Measurements from ENCODE around the gene OR2M2.

Gene OR2M2

GRCh38 chr1:248143311-248143710, 31.3 kb upstream of the OR2M2 start:
- no peaks in the 10 kb centered on the region for H3K79me2 ChIP-seq (ENCODE audit: low read length)
- no peak overlapping the region for H3K27ac ChIP-seq (ENCODE audit: low read length)
- no peaks in the 10 kb centered on the region for H3K4me1 ChIP-seq (ENCODE audit: low read length)
- H3K27me3 ChIP-seq (ENCODE audit: low read depth, low read length): no peaks in the 10 kb centered on the region
- H2AFZ ChIP-seq (ENCODE audit: low read depth, low read length): no peak overlapping the region
- H4K20me1 ChIP-seq (ENCODE audit: insufficient read depth, low read length): no peaks in the 10 kb centered on the region
- H3K9ac ChIP-seq (ENCODE audit: low read length): no peak overlapping the region
- H3K4me3 ChIP-seq (ENCODE audit: low read length): no peak overlapping the region
- no peak overlapping the region for H3K4me2 ChIP-seq (ENCODE audit: low read length)
- TF ChIP-seq EZH2phosphoT487 (IDR thresholded peaks at IDR 0.05; ENCODE audit: low read depth): no peak
- no peak for TF ChIP-seq CTCF (IDR thresholded peaks at IDR 0.05; ENCODE audit: low read depth, low read length)
- H3K9me3 ChIP-seq (ENCODE audit: insufficient read depth, low read length): no peaks in the 10 kb centered on the region
- no peaks in the 10 kb centered on the region for H3K36me3 ChIP-seq (replicated peaks; ENCODE audit: low read depth, low read length)

GRCh38 chr1:248144513-248145198, 30.0 kb upstream of the OR2M2 start, which contains the start of gene OR2M5:
TSS of gene OR2M5 (plus strand) at chr1:248145148. CDS start at chr1:248145148, 0 bp downstream.
- Histone ChIP-seq H3K4me2 (ENCODE audit: low read length) (no peak within 1 kb of the TSS), H3K4me3 (ENCODE audit: low read length) (no peak within 1 kb of the TSS), H3K9me3 (ENCODE audit: insufficient read depth, low read length) (no peaks in the 10 kb centered on the region), H3K4me1 (ENCODE audit: low read length) (no peaks in the 10 kb centered on the region), H3K27ac (ENCODE audit: low read length) (no peak within 1 kb of the TSS), H3K36me3 (replicated peaks; ENCODE audit: low read depth, low read length) (no peaks in the 10 kb centered on the region), H3K79me2 (ENCODE audit: low read length) (no peaks in the 10 kb centered on the region), H3K27me3 (ENCODE audit: low read depth, low read length) (no peaks in the 10 kb centered on the region), H4K20me1 (ENCODE audit: insufficient read depth, low read length) (no peaks in the 10 kb centered on the region), H2AFZ (ENCODE audit: low read depth, low read length) (no peak within 1 kb of the TSS), H3K9ac (ENCODE audit: low read length) (no peak within 1 kb of the TSS)
- TF ChIP-seq CTCF (IDR thresholded peaks at IDR 0.05; ENCODE audit: low read depth, low read length) (no peak), EZH2phosphoT487 (IDR thresholded peaks at IDR 0.05; ENCODE audit: low read depth) (no peak)

GRCh38 chr1:248152056-248152827, 22.4 kb upstream of the OR2M2 start:
- no peaks in the 10 kb centered on the region for H4K20me1 ChIP-seq (ENCODE audit: insufficient read depth, low read length)
- no peaks in the 10 kb centered on the region for H3K36me3 ChIP-seq (replicated peaks; ENCODE audit: low read depth, low read length)
- TF ChIP-seq CTCF (IDR thresholded peaks at IDR 0.05; ENCODE audit: low read depth, low read length): 0 out of 2 replicates have a peak, but pooled peaks have one; percentile 12
- TF ChIP-seq EZH2phosphoT487 (IDR thresholded peaks at IDR 0.05; ENCODE audit: low read depth): no peak
- H3K9me3 ChIP-seq (ENCODE audit: insufficient read depth, low read length): no peaks in the 10 kb centered on the region
- no peak overlapping the region for H3K9ac ChIP-seq (ENCODE audit: low read length)
- H3K79me2 ChIP-seq (ENCODE audit: low read length): no peaks in the 10 kb centered on the region
- no peak overlapping the region for H3K27ac ChIP-seq (ENCODE audit: low read length)
- H3K4me2 ChIP-seq (ENCODE audit: low read length): no peak overlapping the region
- no peaks in the 10 kb centered on the region for H3K4me1 ChIP-seq (ENCODE audit: low read length)
- no peak overlapping the region for H2AFZ ChIP-seq (ENCODE audit: low read depth, low read length)
- no peaks in the 10 kb centered on the region for H3K27me3 ChIP-seq (ENCODE audit: low read depth, low read length)
- H3K4me3 ChIP-seq (ENCODE audit: low read length): no peak overlapping the region

- H3K79me2 ChIP-seq (ENCODE audit: low read length): no peaks in the 10 kb centered on the region
- no peak overlapping the region for H3K9ac ChIP-seq (ENCODE audit: low read length)
- no peak overlapping the region for H3K4me3 ChIP-seq (ENCODE audit: low read length)
- H3K27ac ChIP-seq (ENCODE audit: low read length): no peak overlapping the region
- H3K36me3 ChIP-seq (replicated peaks; ENCODE audit: low read depth, low read length): no peaks in the 10 kb centered on the region
- TF ChIP-seq CTCF (IDR thresholded peaks at IDR 0.05; ENCODE audit: low read depth, low read length) (no peak), EZH2phosphoT487 (IDR thresholded peaks at IDR 0.05; ENCODE audit: low read depth) (no peak)
- H4K20me1 ChIP-seq (ENCODE audit: insufficient read depth, low read length): no peaks in the 10 kb centered on the region
- H2AFZ ChIP-seq (ENCODE audit: low read depth, low read length): no peak overlapping the region
- H3K27me3 ChIP-seq (ENCODE audit: low read depth, low read length): no peaks in the 10 kb centered on the region
- no peak overlapping the region for H3K4me2 ChIP-seq (ENCODE audit: low read length)
- no peaks in the 10 kb centered on the region for H3K9me3 ChIP-seq (ENCODE audit: insufficient read depth, low read length)
- no peaks in the 10 kb centered on the region for H3K4me1 ChIP-seq (ENCODE audit: low read length)
These were observed 18.7 kb upstream of the OR2M2 start for GRCh38 chr1:248155927-248156326.
